Left ventricle myocardium inferior (tissue), 1 donor: ENCODE data around the gene DTYMK. TPM values are rescaled to one million over a fixed set of nuclear protein-coding genes. Genes with fewer than 3 reads are reported as not detected.

ENCODE experiments used
- DNase-seq: peaks from one replicate; pipeline ENCODE4 v3.0.0-alpha.2; 2020
- H3K27ac ChIP-seq: fragments of 200-600 bp; replicated peaks from 2 replicates; pipeline ENCODE4 v1.8.0; 2021
- H3K27me3 ChIP-seq: fragments of 200-600 bp; 2 replicates; pipeline ENCODE4 v1.8.0; 2021; ENCODE audit warnings: low read depth
- H3K36me3 ChIP-seq: fragments of 200-600 bp; 2 replicates; pipeline ENCODE4 v1.8.0; 2021
- H3K4me1 ChIP-seq: fragments of 200-600 bp; 2 replicates; pipeline ENCODE4 v1.8.0; 2021
- H3K4me3 ChIP-seq: fragments of 200-600 bp; 2 replicates; pipeline ENCODE4 v1.8.0; 2021; ENCODE audit warnings: mild to moderate bottlenecking, moderate library complexity
- H3K9me3 ChIP-seq: fragments of 200-600 bp; replicated peaks from 2 replicates; pipeline ENCODE4 v1.8.0; 2021
- intact Hi-C: fragments of 100-400 bp; cut with micrococcal nuclease; formaldehyde crosslinking; loops from one replicate; pipeline ENCODE4 v1.11.0; 2022
- total RNA-seq: library from RNA; stranded (reverse); fragmentation: NEBNext Ultra II Directional; extraction: Animal tissue kit (Norgen Biotek cat#: 25700); gene quantifications from one replicate; pipeline ENCODE4 v1.2.1, GENCODE V29; 2021
- TF ChIP-seq, protein P1 (sequence below): fragments of 200-600 bp; IDR thresholded peaks from 2 replicates; pipeline ENCODE4 v1.8.0; 2021; ENCODE audit warnings: antibody characterized with exemption, mild to moderate bottlenecking, borderline replicate concordance
- donor health status: DM: no; HTN: yes; CAD: no; lungs with severe emphysema.

Gene DTYMK
- total RNA-seq, 1 donor from 2014 or later = 10.6 TPM

DNA sequence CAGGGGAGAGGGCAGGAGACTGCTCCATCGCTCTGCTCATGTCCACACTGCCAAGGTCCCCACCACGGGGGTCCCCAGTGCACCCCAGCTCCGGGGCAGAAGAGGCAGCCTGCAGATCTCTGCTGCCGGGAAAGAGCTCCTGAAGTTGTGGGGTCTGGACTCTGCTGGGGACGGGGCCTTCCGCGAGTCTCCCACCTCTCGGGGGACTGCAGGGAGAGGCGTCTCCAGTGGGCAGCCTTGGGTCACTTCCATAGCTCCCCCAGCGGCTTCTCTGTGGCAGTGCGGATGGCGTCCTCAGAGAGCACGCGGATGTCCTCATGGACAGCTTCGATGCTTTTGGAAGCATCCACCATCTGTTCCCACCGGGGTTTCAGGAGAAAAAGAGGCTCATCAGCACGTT, 10.7 kb downstream of the DTYMK start:
- Histone ChIP-seq H3K9me3 (no peaks in the 10 kb centered on the region), H3K27me3 (no peaks in the 10 kb centered on the region), H3K4me1 (peaks cover 11% of the 10 kb centered on the region), H3K27ac (no peak overlapping the region), H3K4me3 (no peak overlapping the region), H3K36me3 (peaks cover 46% of the 10 kb centered on the region)
- TF ChIP-seq, protein P1, sequence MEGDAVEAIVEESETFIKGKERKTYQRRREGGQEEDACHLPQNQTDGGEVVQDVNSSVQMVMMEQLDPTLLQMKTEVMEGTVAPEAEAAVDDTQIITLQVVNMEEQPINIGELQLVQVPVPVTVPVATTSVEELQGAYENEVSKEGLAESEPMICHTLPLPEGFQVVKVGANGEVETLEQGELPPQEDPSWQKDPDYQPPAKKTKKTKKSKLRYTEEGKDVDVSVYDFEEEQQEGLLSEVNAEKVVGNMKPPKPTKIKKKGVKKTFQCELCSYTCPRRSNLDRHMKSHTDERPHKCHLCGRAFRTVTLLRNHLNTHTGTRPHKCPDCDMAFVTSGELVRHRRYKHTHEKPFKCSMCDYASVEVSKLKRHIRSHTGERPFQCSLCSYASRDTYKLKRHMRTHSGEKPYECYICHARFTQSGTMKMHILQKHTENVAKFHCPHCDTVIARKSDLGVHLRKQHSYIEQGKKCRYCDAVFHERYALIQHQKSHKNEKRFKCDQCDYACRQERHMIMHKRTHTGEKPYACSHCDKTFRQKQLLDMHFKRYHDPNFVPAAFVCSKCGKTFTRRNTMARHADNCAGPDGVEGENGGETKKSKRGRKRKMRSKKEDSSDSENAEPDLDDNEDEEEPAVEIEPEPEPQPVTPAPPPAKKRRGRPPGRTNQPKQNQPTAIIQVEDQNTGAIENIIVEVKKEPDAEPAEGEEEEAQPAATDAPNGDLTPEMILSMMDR = no peak
- DNase-seq = no peak
- intact Hi-C loops = no loop called here

DNA sequence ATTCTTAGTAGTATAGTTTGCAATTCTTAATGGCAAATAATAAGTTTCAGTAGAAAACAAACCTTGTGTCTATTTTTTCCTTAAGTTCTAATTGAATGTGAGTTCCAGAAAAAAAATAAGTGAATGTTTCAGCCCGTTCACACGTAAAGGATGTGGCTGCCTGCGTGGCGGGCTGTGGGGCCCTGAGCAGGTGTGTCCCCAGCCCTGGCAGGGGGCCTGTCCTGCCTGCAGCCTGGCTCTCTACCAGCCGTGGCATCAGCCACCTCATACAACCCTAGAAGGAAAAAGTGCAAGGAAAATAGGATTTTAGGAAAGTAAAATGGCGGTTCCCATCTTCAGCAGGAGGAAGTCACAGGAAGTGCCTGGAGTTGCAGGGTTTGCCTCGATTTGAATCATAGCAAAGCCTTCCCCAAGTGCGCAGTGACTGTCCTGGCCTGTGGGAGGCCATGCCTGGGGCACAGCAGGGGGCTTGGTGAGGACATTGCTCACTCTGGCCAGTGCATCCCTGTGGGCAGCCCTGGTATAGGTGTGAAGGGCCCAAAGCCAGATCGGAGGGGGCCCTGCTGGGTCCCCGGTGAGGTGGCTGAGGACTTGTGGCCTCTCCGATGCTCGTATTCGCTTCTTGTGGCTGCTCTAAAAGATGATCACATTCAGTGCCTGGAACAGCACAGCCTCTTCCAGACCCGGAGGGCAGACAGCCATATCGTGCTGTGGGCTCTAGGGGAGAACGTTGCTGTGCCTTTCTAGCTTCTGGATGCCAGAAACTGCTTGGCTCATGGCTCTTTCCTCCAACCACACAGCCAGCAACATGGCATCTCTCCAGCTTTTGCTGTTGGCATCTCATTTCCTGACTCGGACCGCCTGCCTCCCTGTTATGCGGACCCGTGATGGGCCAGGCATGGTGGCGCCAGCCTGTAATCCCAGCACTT, 12.6 kb downstream of the DTYMK start:
- Histone ChIP-seq H3K27me3 (no peaks in the 10 kb centered on the region), H3K36me3 (peaks cover 61% of the 10 kb centered on the region), H3K4me3 (no peak overlapping the region), H3K4me1 (peaks cover 9% of the 10 kb centered on the region), H3K27ac (peak overlapping the region; percentile 26), H3K9me3 (no peaks in the 10 kb centered on the region)
- no peak for DNase-seq
- intact Hi-C loops = no loop called here
- TF ChIP-seq, protein P1 = no peak

DNA sequence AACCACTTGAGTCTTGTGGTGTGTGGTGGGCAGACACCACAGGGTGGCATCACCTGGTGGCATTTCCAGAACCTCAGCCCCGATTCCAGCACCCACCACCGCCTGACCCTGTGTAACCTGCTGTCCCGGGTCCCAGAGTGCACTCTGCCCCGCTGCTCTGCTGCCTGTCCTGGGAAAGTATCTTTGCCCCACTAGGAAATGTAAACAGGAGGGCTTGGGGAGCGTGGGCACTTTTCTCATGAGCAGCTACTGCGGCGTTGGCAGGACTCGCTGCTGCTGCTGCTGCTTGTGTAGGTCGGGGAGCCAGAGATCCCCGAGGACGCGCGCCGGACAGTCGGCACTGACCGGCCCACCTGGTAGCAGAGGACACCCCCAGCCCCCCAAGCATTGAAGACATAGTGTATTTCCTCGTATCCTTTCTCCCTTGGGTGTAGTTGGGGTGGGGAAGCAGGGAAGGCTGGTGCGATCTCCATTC, 13.4 kb downstream of the DTYMK start:
- no peak for DNase-seq
- Histone ChIP-seq H3K4me3 (no peak overlapping the region), H3K9me3 (no peaks in the 10 kb centered on the region), H3K4me1 (peaks cover 9% of the 10 kb centered on the region), H3K27me3 (no peaks in the 10 kb centered on the region), H3K27ac (no peak overlapping the region), H3K36me3 (peaks cover 61% of the 10 kb centered on the region)
- intact Hi-C loops = no loop called here
- TF ChIP-seq, protein P1 = no peak

DNA sequence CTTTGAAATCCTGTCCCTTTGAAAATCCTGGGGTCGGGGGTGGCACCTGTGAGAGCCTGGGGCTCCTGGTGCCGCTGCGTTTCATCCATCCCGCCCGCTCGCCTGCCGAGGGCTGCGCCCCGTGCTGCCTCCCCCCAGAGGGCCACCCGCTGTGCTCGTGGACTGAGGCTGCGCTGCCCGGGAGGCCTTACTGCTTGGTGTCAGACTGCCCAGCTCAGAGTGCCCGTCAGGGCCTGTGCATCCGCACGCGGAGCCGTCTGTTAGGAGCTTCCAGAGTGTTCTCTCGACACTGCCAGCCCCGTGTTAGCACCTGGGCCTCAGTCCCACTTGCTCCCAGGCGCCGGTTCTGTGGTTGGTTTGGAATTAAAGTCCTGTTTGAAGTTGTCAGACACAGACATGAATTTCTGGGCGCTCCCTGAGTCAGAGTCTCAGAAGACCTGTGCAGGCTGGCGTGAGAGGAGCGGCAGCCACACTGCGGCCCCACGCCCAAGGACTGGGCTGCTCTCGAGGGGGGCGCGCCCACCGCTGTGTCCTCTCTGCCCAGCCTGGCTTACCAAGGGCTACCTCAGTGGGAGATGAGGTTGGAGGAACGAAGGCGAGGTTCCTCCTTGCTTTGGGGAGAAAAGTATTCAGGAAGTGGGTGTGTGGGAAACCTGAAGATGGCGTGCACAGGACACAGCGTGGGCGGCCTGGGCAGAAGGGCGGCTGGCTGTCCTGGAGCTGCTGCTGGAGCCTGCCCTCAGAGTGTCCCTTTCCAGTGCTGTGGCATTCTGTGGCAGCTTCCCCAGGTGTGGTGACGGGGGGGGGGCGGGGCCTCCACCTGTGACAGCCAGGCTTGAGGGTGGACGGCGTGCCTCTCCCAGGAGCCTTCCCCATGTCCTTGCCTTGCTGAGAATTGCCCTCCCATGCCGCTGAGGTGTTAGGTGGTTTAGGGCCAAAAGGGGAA, 14.1 kb downstream of the DTYMK start:
- Histone ChIP-seq H3K4me3 (no peak overlapping the region), H3K9me3 (no peaks in the 10 kb centered on the region), H3K27ac (no peak overlapping the region), H3K36me3 (peaks cover 61% of the 10 kb centered on the region), H3K27me3 (no peaks in the 10 kb centered on the region), H3K4me1 (peaks cover 9% of the 10 kb centered on the region)
- TF ChIP-seq, protein P1 = no peak
- DNase-seq = no peak
- intact Hi-C loops = no loop called here

DNA sequence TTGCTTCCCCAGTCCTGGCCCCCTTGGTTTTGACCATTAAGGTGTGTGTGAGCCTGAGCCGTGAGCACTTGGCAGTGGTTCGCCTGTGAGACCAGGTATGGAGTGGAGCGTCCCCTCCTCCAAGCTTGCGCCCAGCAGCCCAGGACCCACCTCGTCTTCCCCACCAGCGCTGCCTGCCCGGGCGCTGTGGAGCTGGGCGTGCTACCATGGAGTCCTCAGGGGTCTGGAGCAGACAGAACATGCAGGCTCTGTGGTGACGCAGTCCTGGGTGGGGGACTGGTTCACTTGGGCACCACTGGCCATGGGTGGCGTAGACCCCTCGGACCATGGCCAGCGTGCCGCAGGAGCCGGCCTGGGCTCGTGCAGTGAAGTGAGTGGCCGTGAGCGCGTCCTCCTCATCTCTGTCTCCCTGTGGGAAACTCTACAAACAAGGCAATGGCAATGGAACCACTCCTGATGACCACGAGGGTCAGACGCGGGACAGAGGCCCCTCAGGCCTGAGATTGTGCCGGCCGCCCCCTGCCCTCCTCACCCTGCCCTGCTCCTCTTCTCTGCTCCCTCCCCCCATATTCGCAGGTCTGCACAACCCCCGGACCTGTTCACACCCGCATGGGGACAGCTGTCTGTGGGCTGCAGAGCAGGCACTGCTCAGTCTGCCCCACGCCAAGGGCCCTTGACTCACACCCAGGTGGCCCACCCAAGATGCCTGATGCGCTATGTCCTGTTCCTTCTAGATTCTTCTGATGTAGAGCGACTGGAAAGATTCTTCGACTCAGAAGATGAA, 15.0 kb downstream of the DTYMK start:
- Histone ChIP-seq H3K4me3 (no peak overlapping the region), H3K27ac (peak overlapping the region; percentile 51), H3K4me1 (peaks cover 9% of the 10 kb centered on the region), H3K9me3 (no peaks in the 10 kb centered on the region), H3K36me3 (peaks cover 61% of the 10 kb centered on the region), H3K27me3 (no peaks in the 10 kb centered on the region)
- intact Hi-C loops = no loop called here
- DNase-seq = no peak
- TF ChIP-seq, protein P1 = no peak
